GM19455 (cell line): Measurements from ENCODE around the gene SPCS2.
"Not testable (repeated sequence)": the region's sequence is repeated elsewhere in the genome, so short reads cannot be mapped to it uniquely, and the experiment has no call there.

Experiments
- ATAC-seq: cut with Tn5 transposase; IDR thresholded peaks from one replicate; pipeline ENCODE4 v1.9.1; 2021; ENCODE audit not compliant: unreplicated experiment

SPCS2 gene

GRCh38 chr11:74949753-74950137 lies 679 bp downstream of the SPCS2 start:
- ATAC-seq, result no peak

DNA sequence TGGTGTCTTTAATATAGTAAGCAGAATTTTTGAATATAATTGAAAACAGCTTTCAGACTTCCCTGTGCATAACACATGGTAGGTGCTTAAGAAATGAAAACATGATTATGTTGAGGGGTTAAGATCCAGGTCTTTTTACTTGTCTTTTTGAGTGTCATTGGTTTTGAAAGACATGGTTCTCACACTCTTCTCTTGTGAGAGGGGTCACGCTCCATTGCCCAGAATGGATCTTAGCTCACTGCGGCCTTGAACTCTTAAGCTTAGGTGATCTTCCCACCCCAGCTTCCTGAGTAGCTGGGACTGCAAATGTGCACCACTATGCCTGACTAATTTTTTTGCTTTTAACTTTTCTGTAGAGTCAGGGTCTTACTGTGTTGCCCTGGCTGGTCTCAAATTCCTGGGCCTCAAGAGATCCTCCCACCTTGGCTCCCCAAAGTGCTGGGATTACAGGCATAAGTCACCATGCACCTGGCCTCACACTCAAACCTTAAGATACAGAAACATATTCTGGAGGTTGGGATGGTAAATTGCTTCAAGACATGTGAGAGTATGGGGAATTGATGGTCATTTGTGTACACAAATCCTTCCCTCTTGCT lies 1.4 kb downstream of the SPCS2 start:
- ATAC-seq, result no peak

DNA sequence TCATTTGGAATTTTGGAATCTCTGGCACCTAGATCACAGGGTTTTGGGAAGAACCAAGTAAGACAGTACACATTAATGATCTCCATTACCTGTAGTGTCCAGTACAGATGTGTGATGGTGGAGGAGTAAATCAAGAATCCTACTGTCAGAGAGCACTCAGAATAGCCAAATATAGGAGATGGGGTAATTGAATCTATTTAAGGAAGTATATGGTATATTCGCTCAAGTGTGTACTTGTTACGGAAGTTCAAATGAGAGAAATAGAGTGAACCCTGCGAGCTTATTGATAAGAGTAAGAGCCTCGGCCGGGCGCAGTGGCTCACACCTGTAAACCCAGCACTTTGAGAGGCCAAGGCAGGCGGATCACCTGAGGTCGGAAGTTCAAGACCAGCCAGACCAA lies 2.2 kb downstream of the SPCS2 start:
- ATAC-seq, result no peak

DNA sequence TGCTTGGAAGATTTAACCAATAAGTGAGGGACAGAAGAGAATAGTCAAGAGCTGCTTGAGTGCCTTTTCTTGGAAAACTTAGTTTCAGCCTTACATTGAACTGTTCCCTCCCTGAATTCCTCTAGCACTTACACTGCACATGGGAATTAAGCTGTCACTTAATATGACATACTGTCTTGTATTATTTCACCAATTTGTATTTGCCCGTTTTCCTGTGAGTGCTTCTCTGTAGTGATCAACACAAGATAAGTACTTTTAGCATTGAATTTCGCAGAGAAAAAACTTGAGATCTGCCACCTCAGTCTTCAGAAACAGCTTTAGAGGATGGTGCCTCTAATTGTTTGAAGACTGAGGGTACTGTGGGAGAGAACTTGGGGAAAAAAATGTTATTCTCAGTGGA lies 3.7 kb downstream of the SPCS2 start:
- ATAC-seq, result no peak

DNA sequence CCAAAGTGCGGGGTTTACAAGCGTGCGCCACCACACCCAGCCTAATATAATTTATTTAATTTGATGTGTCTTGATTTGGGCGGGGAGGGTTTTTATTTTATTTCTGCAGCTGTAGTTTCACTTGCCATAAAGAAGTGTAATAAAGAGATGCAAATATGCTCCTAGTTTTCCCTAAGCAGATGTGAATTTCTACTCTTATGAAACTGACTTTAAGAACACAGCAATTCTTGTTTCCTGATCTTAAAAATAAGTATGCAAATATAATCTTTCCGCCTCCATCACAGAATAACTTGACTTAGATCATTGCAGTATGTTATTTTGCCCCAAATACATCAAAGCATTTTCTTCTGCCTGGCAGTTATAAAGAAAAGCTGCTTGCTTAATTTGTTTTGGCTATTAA lies 4.4 kb downstream of the SPCS2 start:
- ATAC-seq, result no peak

GRCh38 chr11:74954199-74954598 lies 5.1 kb downstream of the SPCS2 start:
- no peak for ATAC-seq

DNA sequence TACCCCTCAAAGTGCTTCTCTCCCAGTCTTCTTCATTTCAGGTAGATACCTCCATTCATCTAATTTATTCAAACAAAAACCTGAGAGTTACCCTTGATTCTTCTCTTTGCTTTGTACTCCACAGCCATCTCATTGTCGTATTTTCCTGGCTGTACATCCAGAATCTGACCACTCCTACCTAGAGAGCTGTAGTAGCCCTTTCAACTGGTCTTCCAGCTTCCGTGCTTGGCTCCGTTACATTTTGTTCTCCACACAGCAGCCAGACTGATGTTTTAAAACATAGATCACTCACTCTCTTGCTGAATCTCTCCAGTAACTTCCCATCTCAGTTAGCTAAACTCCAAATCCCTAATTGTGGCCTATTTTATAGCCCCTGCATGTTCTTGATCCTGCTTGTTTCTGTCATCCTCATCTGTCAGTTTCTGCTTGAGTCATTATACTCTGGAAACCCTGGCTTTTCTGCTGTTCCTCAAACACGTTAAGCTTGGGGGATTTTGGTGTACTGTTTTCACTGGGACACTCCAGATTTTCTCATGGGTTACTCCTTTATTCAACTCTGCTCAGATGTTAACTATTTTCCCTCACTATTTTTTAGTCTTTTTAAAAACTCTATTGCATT lies 7.4 kb downstream of the SPCS2 start:
- ATAC-seq, result no peak

DNA sequence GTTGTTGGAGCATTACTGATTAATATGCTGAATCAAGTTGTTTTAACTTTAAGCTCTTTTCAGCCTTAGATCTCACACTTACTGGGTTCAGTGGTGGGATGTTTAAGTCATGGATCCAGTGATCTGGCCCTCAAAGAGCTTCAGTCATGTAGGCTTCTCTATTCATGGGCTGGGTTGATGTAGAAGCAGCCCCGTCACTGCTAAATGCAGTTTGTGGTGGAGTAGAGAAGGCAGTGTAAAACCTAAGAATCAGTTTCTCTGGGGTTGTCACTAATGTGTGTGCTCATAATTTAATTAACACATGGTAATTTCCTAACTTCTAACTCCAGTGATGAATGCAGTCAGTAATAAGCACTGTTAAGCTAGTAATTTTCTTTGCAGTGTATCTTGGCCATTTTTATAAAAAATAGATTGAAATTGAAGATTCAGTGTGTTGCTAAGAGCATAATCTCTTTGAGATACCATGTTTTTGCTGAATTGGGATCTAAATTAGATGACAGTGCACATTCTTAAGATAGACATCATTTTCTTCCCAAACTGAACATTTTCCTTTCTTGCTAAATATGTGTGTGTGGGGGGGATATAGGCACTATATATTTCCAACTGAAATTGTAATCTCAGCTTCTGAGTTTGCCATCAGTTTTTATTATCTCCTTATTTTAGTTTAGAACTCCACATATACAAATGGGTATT lies 9.0 kb downstream of the SPCS2 start:
- ATAC-seq, result no peak

DNA sequence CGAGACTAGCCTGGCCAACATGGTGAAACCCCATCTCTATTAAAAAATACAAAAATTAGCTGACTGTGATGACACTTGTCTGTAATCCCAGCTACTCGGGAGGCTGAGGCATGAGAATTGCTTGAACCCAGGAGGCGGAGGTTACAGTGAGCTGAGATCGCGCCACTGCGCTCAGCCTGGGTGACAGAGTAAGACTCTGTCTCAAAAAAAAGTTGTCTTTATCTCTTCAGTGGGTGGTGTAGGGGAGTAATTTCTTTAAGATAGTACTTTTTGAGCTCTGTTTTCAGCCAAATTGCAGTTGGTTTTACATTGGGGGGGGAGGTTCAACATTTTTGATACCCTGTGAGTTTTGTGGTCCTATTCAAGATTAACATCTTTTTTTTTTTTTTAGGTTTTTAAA lies 11.1 kb downstream of the SPCS2 start:
- not testable (repeated sequence) for ATAC-seq

- ATAC-seq, result no peak
Measured at GRCh38 chr11:74966651-74967050, 17.6 kb downstream of the SPCS2 start.

DNA sequence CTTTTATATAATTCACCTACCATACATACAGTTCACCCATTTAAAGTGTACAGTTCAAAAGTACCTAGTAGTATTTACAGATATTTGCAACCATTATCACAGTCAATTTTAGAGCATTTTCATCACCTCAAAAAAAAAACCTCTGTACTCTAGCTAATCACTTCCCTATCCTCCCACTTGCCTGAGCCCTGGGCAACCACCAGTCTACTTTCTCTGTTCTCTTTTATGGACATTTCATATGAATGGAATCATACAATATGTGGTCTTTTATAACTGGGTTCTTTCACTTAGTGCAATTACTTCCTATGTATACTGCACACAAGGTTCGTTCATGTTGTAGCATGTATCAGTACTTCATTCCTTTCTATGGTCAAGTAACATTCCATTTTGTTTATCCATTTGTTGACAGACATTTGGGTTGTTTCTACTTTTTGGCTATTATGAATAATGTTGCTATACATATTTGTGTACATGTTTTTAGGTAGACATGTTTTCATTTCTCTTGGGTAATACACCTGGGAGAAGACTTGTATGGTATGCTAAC lies 21.9 kb downstream of the SPCS2 start:
- no peak for ATAC-seq

GRCh38 chr11:74971424-74971823 lies 22.4 kb downstream of the SPCS2 start:
- ATAC-seq, result no peak

DNA sequence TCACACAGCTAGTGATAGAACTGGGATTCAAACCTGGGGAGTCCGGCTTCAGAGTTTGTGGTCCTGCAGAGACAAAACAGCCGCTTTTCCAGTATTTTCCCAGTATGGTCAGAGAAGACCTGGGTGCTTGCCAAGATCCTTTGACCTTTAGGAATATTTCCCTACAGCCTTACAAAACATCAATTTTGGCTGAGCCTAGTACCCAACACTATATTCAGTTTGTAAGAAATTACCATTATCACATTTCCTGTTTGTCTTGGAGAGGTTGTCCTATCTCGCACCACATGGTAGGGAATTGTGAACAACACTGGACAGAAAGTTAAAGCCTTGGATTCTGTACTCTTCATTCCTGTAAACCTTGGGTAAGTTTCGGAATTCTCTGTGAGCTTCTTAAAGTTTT lies 29.0 kb downstream of the SPCS2 start:
- no peak for ATAC-seq

- ATAC-seq, result no peak
Measured at GRCh38 chr11:74980634-74981033, 31.6 kb downstream of the SPCS2 start.

DNA sequence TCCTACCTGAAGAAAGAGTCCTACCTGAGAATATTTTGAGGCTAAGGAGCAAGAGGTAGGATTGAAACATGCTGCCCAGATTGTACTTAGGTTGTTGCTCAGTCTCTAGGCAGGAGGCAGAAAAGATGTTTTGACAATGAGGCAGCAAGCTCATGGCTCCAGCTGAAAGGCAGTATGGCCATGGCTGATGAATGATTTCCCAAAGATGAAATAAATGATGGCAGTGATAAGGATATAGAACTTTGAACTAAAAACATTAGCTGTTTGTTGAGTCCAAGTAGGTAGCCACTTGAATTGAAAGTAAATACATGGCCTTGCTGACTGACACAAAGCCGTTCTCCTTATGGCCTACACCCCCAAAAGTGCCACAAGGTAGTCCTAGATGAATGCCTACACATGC lies 32.8 kb downstream of the SPCS2 start:
- no peak for ATAC-seq

GRCh38 chr11:74984070-74984469 lies 35.0 kb downstream of the SPCS2 start:
- no peak for ATAC-seq

GRCh38 chr11:74984730-74985129 lies 35.7 kb downstream of the SPCS2 start:
- no peak for ATAC-seq

- ATAC-seq, result peak; percentile 80
Measured at GRCh38 chr11:74988541-74989259, 39.6 kb downstream of the SPCS2 start, which contains the start of gene NEU3. NEU3 (plus strand) TSS chr11:74988933; CDS start chr11:74989061, 128 bp downstream.

DNA sequence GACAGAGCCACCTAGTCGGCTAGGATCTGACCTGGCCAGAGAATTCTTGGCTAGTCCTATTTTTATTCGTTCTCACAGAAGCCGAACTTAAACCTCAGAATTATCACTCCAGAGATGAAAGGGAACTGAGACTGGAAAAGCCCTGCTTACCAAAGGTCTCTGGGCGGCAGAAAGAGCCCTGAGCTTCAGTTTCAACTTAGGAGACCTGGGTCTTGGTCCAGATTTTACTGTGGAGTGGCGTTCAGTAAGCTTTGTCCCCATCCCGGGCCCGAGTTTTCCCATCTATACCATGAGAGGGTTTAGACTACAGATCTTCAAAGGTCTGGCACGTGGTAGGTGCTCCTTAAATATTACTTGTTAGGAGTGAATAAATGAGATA lies 40.2 kb downstream of the SPCS2 start:
- ATAC-seq, result no peak

DNA sequence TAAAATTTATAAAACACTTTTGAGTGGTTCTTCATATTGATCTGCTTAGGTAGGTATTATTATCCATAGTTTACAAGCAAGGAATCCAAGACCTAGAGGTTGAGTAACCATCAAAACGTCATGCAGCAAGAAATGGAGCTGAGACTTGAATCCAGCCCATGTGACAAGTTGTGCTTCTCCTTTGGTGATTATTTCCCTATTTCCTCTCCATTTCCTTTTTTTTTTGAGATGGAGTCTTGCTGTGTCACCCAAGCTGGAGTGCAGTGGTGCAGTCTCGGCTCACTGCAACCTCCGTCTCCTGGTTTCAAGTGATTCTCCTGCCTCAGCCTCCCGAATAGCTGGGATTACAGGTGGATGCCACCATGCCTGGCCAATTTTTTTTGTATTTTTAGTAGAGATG lies 41.1 kb downstream of the SPCS2 start:
- not testable (repeated sequence) for ATAC-seq

DNA sequence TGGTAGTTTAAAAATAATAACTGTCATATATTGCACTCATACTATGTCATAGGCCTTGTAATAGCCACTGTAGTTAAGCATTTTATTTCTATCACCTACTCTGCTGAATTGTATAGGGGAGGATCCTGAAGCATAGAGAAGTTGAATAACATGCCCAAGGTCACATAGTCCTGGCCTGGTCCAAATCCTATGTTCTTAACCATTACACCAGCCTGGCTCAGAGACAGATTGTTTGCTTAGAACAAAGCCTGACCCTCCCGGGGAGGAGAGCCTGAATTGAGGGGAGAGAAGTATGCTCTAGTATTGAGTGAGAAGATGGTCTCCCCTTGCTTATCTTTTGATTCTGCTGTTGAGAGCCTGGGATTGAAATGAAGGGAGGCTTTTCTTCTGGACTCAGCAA lies 41.9 kb downstream of the SPCS2 start:
- ATAC-seq, result no peak

- ATAC-seq, result no peak
Measured at GRCh38 chr11:74992852-74993251, 43.8 kb downstream of the SPCS2 start.
